Measurements from ENCODE around the gene PANK3. TPM values are rescaled to one million over a fixed set of nuclear protein-coding genes. Genes with fewer than 3 reads are reported as not detected.
"Not testable (repeated sequence)": the region's sequence is repeated elsewhere in the genome, so short reads cannot be mapped to it uniquely, and the experiment has no call there.

PANK3 gene
- total and polyA plus RNA-seq, 2 donors (not counting 1 experiment from before 2014, with no cell fraction given) = 26.9 to 41.5 TPM

GRCh38 chr5:168596927-168597326, 17.8 kb upstream of the PANK3 start:
- Histone ChIP-seq H3K9ac (ENCODE audit: insufficient read depth, low read length) (no peak overlapping the region), H3K4me1 (ENCODE audit: control insufficient read depth, extremely low read depth, insufficient read depth, low read length) (no peaks in the 10 kb centered on the region), H4K20me1 (ENCODE audit: control insufficient read depth, extremely low read depth, insufficient read depth, low read length) (no peaks in the 10 kb centered on the region), H3K36me3 (ENCODE audit: control insufficient read depth, insufficient read depth, low read length) (no peaks in the 10 kb centered on the region), H3K27me3 (ENCODE audit: control insufficient read depth, insufficient read depth, low read length) (no peaks in the 10 kb centered on the region), H3K79me2 (ENCODE audit: control insufficient read depth, insufficient read depth, low read length) (no peaks in the 10 kb centered on the region), H2AFZ (ENCODE audit: low read length) (no peak overlapping the region), H3K4me2 (ENCODE audit: extremely low read depth, insufficient read depth, low read length) (no peak overlapping the region), H3K4me3 (replicated peaks in 1 of 4; ENCODE audit: control extremely low read depth in 1 of 4, insufficient read depth in 1 of 4, low read depth in 3 of 4, low read length in 4 of 4) (no peak overlapping the region), H3K27ac (ENCODE audit: insufficient read depth, low read length) (no peak overlapping the region), H3K9me3 (ENCODE audit: control insufficient read depth, insufficient read depth, low read depth, low read length) (no peaks in the 10 kb centered on the region)
- TF ChIP-seq EZH2 (IDR thresholded peaks at IDR 0.05; ENCODE audit: low read length, missing control alignments) = no peak
- TF ChIP-seq, protein P1, sequence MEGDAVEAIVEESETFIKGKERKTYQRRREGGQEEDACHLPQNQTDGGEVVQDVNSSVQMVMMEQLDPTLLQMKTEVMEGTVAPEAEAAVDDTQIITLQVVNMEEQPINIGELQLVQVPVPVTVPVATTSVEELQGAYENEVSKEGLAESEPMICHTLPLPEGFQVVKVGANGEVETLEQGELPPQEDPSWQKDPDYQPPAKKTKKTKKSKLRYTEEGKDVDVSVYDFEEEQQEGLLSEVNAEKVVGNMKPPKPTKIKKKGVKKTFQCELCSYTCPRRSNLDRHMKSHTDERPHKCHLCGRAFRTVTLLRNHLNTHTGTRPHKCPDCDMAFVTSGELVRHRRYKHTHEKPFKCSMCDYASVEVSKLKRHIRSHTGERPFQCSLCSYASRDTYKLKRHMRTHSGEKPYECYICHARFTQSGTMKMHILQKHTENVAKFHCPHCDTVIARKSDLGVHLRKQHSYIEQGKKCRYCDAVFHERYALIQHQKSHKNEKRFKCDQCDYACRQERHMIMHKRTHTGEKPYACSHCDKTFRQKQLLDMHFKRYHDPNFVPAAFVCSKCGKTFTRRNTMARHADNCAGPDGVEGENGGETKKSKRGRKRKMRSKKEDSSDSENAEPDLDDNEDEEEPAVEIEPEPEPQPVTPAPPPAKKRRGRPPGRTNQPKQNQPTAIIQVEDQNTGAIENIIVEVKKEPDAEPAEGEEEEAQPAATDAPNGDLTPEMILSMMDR (conservative IDR thresholded peaks at IDR 0.05 in 1 of 2, IDR thresholded peaks at IDR 0.05 in 1 of 2; ENCODE audit: low read depth in 1 of 2, low read length in 2 of 2) = no peak
- no peak for DNase-seq (ENCODE audit: low read depth in 2 of 2)

GRCh38 chr5:168596122-168596521, 17.0 kb upstream of the PANK3 start:
- H2AFZ ChIP-seq (ENCODE audit: low read length); H3K4me3 ChIP-seq (replicated peaks in 1 of 4; ENCODE audit: control extremely low read depth in 1 of 4, insufficient read depth in 1 of 4, low read depth in 3 of 4, low read length in 4 of 4): not testable (repeated sequence)

GRCh38 chr5:168592014-168592368, 12.8 kb upstream of the PANK3 start:
- Histone ChIP-seq H3K27ac (ENCODE audit: insufficient read depth, low read length) (no peak overlapping the region), H3K79me2 (ENCODE audit: control insufficient read depth, insufficient read depth, low read length) (no peaks in the 10 kb centered on the region), H3K36me3 (ENCODE audit: control insufficient read depth, insufficient read depth, low read length) (no peaks in the 10 kb centered on the region), H4K20me1 (ENCODE audit: control insufficient read depth, extremely low read depth, insufficient read depth, low read length) (no peaks in the 10 kb centered on the region), H3K4me3 (replicated peaks in 1 of 4; ENCODE audit: control extremely low read depth in 1 of 4, insufficient read depth in 1 of 4, low read depth in 3 of 4, low read length in 4 of 4) (no peak overlapping the region), H2AFZ (ENCODE audit: low read length) (no peak overlapping the region), H3K4me1 (ENCODE audit: control insufficient read depth, extremely low read depth, insufficient read depth, low read length) (no peaks in the 10 kb centered on the region), H3K9ac (ENCODE audit: insufficient read depth, low read length) (no peak overlapping the region), H3K27me3 (ENCODE audit: control insufficient read depth, insufficient read depth, low read length) (no peaks in the 10 kb centered on the region), H3K9me3 (ENCODE audit: control insufficient read depth, insufficient read depth, low read depth, low read length) (no peaks in the 10 kb centered on the region), H3K4me2 (ENCODE audit: extremely low read depth, insufficient read depth, low read length) (no peak overlapping the region)
- TF ChIP-seq EZH2 (IDR thresholded peaks at IDR 0.05; ENCODE audit: low read length, missing control alignments) = no peak
- TF ChIP-seq, protein P1 (conservative IDR thresholded peaks at IDR 0.05 in 1 of 2, IDR thresholded peaks at IDR 0.05 in 1 of 2; ENCODE audit: low read depth in 1 of 2, low read length in 2 of 2) = no peak
- DNase-seq (ENCODE audit: low read depth in 2 of 2) = peak; percentile 42 to 68

More at GRCh38 chr5:168596122-168596521, 17.0 kb upstream of the PANK3 start:
- not testable (repeated sequence) for H3K9me3 ChIP-seq (ENCODE audit: control insufficient read depth, insufficient read depth, low read depth, low read length); H3K36me3 ChIP-seq (ENCODE audit: control insufficient read depth, insufficient read depth, low read length); DNase-seq (ENCODE audit: low read depth in 2 of 2); H4K20me1 ChIP-seq (ENCODE audit: control insufficient read depth, extremely low read depth, insufficient read depth, low read length); H3K79me2 ChIP-seq (ENCODE audit: control insufficient read depth, insufficient read depth, low read length); H3K27ac ChIP-seq (ENCODE audit: insufficient read depth, low read length); H3K9ac ChIP-seq (ENCODE audit: insufficient read depth, low read length); H3K4me1 ChIP-seq (ENCODE audit: control insufficient read depth, extremely low read depth, insufficient read depth, low read length); H3K27me3 ChIP-seq (ENCODE audit: control insufficient read depth, insufficient read depth, low read length); H3K4me2 ChIP-seq (ENCODE audit: extremely low read depth, insufficient read depth, low read length)

Measured in fibroblast of lung (primary cell).